ENCODE data around the gene ZDHHC17.
A peak's percentile ranks its signal among the peaks of the same experiment; 100 is the strongest.

DNA sequence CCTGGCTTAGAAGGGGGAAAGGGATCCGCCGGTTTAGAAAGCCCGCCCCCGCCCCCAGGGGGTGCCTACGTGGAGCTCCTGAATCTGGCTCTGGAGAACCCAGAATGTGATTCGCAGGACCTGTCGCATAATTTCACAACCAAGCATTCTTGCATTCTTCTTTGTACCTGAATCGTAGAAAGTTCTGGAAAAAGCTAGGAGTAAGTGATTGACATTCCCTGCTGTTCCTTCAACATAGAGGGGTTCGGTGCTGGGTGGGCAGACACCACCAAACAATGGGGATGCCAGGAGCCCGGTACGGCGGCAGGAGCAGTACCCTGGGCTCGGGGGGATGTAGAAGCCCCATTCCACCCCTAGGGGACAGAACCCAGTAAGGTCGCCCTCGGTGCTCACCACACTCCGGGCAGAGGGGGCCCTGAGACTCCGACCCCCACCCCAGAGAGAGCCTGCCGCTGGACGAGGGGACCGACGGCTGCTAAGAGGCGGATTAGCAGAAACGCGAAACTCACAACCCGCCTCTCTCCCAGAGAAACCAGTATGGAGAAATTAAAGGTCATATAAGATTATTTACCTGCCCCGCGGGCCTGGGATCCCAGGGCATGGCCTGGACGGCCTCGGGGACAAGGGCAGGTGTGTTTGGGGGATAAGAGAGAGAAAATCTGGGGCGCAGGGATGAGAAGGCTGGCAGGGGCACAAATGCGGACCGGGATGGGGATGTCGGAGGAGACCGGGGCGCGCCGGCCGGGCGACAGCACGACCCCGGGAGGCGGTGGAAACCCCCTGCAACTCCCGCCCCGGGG, 114.4 kb downstream of the ZDHHC17 start:
- no peak for TF ChIP-seq POLR2A (IDR thresholded peaks at IDR 0.05)
- peak in 3 of 12 donors; percentile 15 to 23 (median 19) for TF ChIP-seq CTCF (IDR thresholded peaks at IDR 0.05)
